HT1080 (cell line): Measurements from ENCODE around the gene RPS6KA1. TPM values are rescaled to one million over a fixed set of nuclear protein-coding genes. Genes with fewer than 3 reads are reported as not detected.
A peak's percentile ranks its signal among the peaks of the same experiment; 100 is the strongest.
"Not testable (repeated sequence)": the region's sequence is repeated elsewhere in the genome, so short reads cannot be mapped to it uniquely, and the experiment has no call there.

ENCODE experiments used
- DNase-seq: peaks from one replicate; pipeline ENCODE4 v3.0.0-alpha.2; 2015; ENCODE audit warnings: low read depth
- small RNA-seq: library from RNA; depleted of rRNA; stranded (forward); fragments of <200 nt; gene quantifications from one replicate; pipeline ENCODE3, GENCODE V24; 2014
- total RNA-seq: library from RNA; depleted of rRNA; stranded (reverse); fragments of >200 nt; shearing (Covaris generic); gene quantifications from 2 replicates; pipeline ENCODE4 v1.2.3, GENCODE V29; 2014; rRNA removed

Gene RPS6KA1
- total RNA-seq, 1 experiment from 2014 or later: 35.1 TPM

DNA sequence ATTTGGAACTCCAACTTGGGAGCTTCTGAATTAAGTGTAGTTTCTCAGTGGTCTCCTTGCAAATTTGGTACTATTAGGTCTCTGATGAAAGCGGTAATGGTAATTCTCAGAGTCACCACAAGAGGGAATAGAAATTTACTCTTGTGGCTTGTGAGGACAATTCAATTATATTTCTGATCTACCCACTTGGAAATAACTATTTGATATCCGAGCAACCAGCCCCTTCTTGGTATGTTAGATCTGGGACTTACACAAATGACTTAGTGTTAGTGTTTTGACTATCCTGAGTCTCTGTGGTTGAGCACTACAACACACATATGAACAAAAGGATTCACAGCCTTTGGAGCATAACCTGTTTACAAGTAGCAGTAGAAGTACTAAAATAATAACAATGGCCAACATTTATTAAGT is 68.1 kb downstream of the RPS6KA1 start:
- DNase-seq: peak; percentile 48

GRCh38 chr1:26598890-26599289 is 69.3 kb downstream of the RPS6KA1 start:
- no peak for DNase-seq

- peak; percentile 58 for DNase-seq
Observed at GRCh38 chr1:26602378-26602959, 72.9 kb downstream of the RPS6KA1 start.

GRCh38 chr1:26603856-26604255 is 74.3 kb downstream of the RPS6KA1 start:
- DNase-seq: no peak

DNA sequence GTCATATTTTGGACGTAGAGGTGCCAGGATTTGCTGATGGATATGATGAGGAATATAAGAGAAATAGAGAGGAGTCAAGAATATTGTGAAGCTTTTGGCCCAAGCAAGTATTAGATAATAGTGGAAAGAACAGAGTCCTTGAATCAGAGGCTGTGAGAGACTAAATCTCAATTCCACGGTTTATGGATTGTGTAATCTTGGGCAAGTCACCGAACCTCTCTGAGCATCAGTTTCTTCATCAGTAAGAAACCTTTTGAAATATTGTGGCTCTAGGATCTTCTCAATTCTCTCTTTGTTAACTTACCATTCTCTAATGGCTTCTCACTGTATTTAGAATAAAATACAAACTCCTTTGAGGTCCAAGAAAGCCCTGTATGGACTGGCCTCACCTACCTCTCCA is 77.6 kb downstream of the RPS6KA1 start:
- no peak for DNase-seq

GRCh38 chr1:26608895-26609294 is 79.3 kb downstream of the RPS6KA1 start:
- no peak for DNase-seq

DNA sequence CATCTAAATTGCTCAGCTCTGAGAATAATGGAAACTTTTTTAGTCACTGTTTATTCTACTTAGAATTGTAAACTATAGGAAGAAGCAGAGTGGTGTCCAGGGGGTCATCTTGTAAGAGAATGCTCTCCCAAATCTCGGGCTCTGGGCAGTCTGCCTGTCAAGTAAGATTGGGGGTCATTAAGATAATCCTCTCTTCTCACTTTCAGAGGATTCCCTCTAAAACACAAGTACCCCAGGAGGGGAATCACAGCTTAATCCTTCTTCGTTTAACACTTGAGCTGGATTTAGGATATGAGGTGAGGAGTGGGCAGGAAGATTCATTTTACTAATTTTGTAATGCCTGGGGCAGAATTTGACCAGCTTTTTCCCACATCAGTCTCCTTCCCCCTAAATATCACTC is 81.2 kb downstream of the RPS6KA1 start:
- DNase-seq: no peak

DNA sequence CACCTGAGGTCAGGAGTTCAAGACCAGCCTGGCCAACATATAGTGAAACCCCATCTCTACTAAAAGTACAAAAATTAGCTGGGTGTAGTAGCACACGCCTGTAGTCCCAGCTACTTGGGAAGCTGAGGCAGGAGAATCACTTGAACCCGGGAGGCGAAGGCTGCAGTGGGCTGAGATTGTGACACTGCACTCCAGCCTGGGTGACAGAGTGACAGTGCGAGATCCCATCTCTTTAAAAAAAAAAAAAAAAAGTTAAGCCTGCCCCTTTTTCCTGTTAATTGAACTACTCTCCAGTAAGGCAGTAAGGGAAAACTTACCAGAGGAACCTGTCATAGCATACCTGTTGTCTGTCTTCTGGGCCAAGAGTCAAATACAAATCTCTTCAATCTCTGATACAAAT is 83.1 kb downstream of the RPS6KA1 start:
- DNase-seq: not testable (repeated sequence)

GRCh38 chr1:26614655-26615411 is 85.3 kb downstream of the RPS6KA1 start:
- DNase-seq: no peak

DNA sequence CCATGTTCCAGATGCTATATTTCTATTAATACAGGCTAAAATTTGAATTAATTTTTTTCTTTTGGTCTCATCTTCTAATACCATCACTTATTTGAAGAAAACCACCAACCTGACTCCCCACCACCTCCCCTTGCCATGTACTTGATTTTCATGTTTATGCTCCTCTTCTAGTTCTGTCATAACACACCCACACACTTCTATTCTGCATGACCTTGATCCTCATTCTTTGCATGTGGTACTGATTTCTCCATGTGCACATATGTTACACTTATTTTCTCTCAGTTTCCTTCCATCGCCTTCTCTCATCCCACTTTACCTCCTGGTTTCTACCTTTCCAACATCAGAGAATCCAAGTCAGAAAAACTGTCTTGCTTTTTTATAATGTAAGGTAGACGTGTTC is 87.3 kb downstream of the RPS6KA1 start:
- no peak for DNase-seq

DNA sequence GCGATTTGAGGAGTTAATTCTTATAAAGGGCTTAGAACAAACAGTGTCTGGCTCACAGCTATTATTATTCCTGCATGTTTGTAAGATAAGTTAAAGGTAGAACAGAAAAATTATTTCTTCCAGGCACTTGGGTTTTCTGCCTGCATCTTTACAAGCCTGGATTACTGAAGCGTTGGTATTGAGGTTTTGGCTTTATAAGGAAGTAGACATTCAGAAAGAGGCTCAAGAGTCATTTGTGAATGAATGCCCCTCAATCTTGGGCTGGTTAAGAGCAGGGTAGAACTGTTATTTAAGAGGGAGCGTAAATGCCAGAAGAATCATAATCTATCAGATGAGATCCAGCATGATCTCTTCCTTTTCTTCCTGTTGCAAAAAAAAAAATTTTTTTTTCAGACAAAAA is 89.0 kb downstream of the RPS6KA1 start:
- DNase-seq: no peak

Small RNAs within 50 kb of the gene (small RNA-seq; reads per million reads assigned to genes)
- gene MIR1976 (not detected), gene RF00019 (not detected), gene RNU7-29P (not detected)

Other genes starting within 250 kb of the RPS6KA1 start
- 143 and 314 TPM in 2 replicates for gene SH3BGRL3, start 249.7 kb upstream of the RPS6KA1 start, total RNA-seq
- gene UBXN11, start 223.1 kb upstream of the RPS6KA1 start, total RNA-seq: 4.0 and 4.5 TPM in 2 replicates
- not detected in 2 replicates for gene CD52, start 211.8 kb upstream of the RPS6KA1 start, total RNA-seq
- 0.03 and 0.27 TPM in 2 replicates for gene CRYBG2, start 175.6 kb upstream of the RPS6KA1 start, total RNA-seq
- gene ZNF683, start 157.0 kb upstream of the RPS6KA1 start, total RNA-seq: not detected in 2 replicates
- not detected in 2 replicates for gene LIN28A, start 118.9 kb upstream of the RPS6KA1 start, total RNA-seq
- 18.1 and 26.2 TPM in 2 replicates for gene DHDDS, start 97.4 kb upstream of the RPS6KA1 start, total RNA-seq
- gene HMGN2, start 57.3 kb upstream of the RPS6KA1 start, total RNA-seq: 453 and 631 TPM in 2 replicates
- 15.0 and 17.2 TPM in 2 replicates for gene ARID1A, start 166.3 kb downstream of the RPS6KA1 start, total RNA-seq